OCI-LY1 (cell line): ENCODE measurements around the gene KLF18.

ENCODE experiments used
- H2AFZ ChIP-seq: fragments of 200-600 bp; sonication (generic), shearing (Covaris generic); 2 replicates; pipeline ENCODE4 v1.6.0; 2014; ENCODE audit warnings: antibody characterized with exemption, mild to moderate bottlenecking, low read length
- H3F3A ChIP-seq: fragments of 200-600 bp; sonication (generic), shearing (Covaris generic); 2 replicates; pipeline ENCODE4 v1.6.0; 2014; ENCODE audit warnings: mild to moderate bottlenecking, antibody characterized with exemption, low read length, moderate library complexity; ENCODE audit not compliant: insufficient read depth
- H3K27ac ChIP-seq: fragments of 200-600 bp; sonication (generic); 2 replicates; pipeline ENCODE4 v1.5.1; 2014; ENCODE audit warnings: low read length, mixed run types, mild to moderate bottlenecking, low read depth; ENCODE audit not compliant: poor library complexity, severe bottlenecking
- H3K27me3 ChIP-seq: fragments of 200-600 bp; sonication (generic); 2 replicates; pipeline ENCODE4 v1.6.0; 2014; ENCODE audit warnings: antibody characterized with exemption, mild to moderate bottlenecking, low read length, moderate library complexity; ENCODE audit not compliant: insufficient read depth
- H3K36me3 ChIP-seq: fragments of 200-600 bp; sonication (generic); 2 replicates; pipeline ENCODE4 v1.6.1; 2014; ENCODE audit warnings: mild to moderate bottlenecking, antibody characterized with exemption, low read length, moderate library complexity, mixed read lengths; ENCODE audit not compliant: insufficient read depth
- H3K4me1 ChIP-seq: fragments of 200-600 bp; sonication (generic); 2 replicates; pipeline ENCODE4 v1.5.1; 2014; ENCODE audit warnings: mild to moderate bottlenecking, low read length, moderate library complexity; ENCODE audit not compliant: insufficient read depth, severe bottlenecking
- H3K4me2 ChIP-seq: fragments of 200-600 bp; sonication (generic), shearing (Covaris generic); 2 replicates; pipeline ENCODE4 v1.6.1; 2014; ENCODE audit warnings: low read length
- H3K4me3 ChIP-seq: fragments of 200-600 bp; sonication (generic); 2 replicates; pipeline ENCODE4 v1.5.1; 2014; ENCODE audit warnings: low read length, low read depth, mild to moderate bottlenecking, mixed read lengths; ENCODE audit not compliant: poor library complexity, severe bottlenecking
- H3K79me2 ChIP-seq: fragments of 200-600 bp; shearing (Covaris generic); 2 replicates; pipeline ENCODE4 v1.6.1; 2016; ENCODE audit warnings: mixed run types, low read length, mixed read lengths; ENCODE audit not compliant: insufficient read depth
- H3K9ac ChIP-seq: fragments of 200-600 bp; sonication (generic), shearing (Covaris generic); 2 replicates; pipeline ENCODE4 v1.6.1; 2014; ENCODE audit warnings: mild to moderate bottlenecking, low read length, mixed read lengths
- H3K9me2 ChIP-seq: fragments of 200-600 bp; sonication (generic), shearing (Covaris generic); 2 replicates; pipeline ENCODE4 v1.6.1; 2014; ENCODE audit warnings: low read depth, mild to moderate bottlenecking, low read length, mixed read lengths
- H3K9me3 ChIP-seq: fragments of 200-600 bp; shearing (Covaris generic); 2 replicates; pipeline ENCODE4 v1.6.1; 2014; ENCODE audit warnings: low read length, mixed read lengths
- H4K20me1 ChIP-seq: fragments of 200-600 bp; sonication (generic), shearing (Covaris generic); 2 replicates; pipeline ENCODE4 v1.6.0; 2016; ENCODE audit warnings: mild to moderate bottlenecking, low read length; ENCODE audit not compliant: insufficient read depth
- EZH2 ChIP-seq: fragments of 200-600 bp; sonication (generic), shearing (Covaris generic); IDR thresholded peaks from 2 replicates; pipeline ENCODE4 v1.8.0; 2017; ENCODE audit warnings: borderline replicate concordance, mixed run types, mild to moderate bottlenecking, antibody characterized with exemption, low read length, moderate library complexity, mixed read lengths
- TF ChIP-seq, protein P1 (sequence below): fragments of 200-600 bp; sonication (generic), shearing (Covaris generic); IDR thresholded peaks from 2 replicates; pipeline ENCODE4 v1.5.1; 2017; ENCODE audit warnings: mild to moderate bottlenecking, antibody characterized with exemption, low read length, moderate library complexity, mixed read lengths

Gene KLF18

DNA sequence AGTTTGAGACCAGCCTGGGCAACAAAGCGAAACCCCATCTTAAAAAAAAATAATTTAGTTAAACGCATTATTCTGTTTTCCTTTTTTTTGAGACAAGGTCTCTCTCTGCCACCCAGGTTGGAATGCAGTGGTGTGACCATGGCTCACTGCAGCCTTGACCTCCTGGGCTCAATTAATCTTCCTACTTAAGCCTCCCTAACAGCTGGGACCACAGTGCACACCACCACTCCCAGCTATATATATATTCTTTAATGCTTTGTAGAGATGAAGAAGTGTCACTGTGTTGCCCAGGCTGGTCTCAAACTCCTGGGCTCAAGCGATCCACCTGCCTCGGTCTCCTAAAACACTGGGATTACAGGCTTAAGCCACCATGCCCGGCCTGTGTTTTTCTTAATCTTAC is 30.5 kb downstream of the KLF18 start:
- no peak overlapping the region for H3K27ac ChIP-seq
- no peaks in the 10 kb centered on the region for H3K4me1 ChIP-seq

DNA sequence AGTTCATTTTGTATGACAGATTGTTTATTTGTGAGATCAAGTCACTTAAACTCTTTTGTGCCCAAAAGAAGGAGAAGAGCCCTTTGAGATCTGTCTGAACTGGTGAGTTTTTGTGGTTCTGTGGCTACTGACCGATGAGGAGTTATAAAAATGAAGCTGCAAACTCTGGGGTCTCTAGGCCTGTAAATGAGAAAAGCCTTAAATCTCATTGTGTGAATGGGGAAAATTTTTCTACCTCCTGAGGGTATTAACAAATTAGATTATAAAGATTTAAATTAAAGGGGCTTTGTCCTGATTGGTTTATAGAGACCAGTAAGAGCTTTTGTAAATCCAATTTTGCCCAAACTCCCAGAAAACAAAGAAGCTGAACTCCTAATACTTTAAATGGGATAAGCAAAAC is 32.5 kb downstream of the KLF18 start:
- no peaks in the 10 kb centered on the region for H3K79me2 ChIP-seq
- H3K4me2 ChIP-seq: no peak overlapping the region
- no peak for TF ChIP-seq EZH2
- TF ChIP-seq, protein P1, sequence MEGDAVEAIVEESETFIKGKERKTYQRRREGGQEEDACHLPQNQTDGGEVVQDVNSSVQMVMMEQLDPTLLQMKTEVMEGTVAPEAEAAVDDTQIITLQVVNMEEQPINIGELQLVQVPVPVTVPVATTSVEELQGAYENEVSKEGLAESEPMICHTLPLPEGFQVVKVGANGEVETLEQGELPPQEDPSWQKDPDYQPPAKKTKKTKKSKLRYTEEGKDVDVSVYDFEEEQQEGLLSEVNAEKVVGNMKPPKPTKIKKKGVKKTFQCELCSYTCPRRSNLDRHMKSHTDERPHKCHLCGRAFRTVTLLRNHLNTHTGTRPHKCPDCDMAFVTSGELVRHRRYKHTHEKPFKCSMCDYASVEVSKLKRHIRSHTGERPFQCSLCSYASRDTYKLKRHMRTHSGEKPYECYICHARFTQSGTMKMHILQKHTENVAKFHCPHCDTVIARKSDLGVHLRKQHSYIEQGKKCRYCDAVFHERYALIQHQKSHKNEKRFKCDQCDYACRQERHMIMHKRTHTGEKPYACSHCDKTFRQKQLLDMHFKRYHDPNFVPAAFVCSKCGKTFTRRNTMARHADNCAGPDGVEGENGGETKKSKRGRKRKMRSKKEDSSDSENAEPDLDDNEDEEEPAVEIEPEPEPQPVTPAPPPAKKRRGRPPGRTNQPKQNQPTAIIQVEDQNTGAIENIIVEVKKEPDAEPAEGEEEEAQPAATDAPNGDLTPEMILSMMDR: no peak
- H3F3A ChIP-seq: no peaks in the 10 kb centered on the region
- H3K9ac ChIP-seq: no peak overlapping the region
- H2AFZ ChIP-seq: no peak overlapping the region
- no peak overlapping the region for H3K4me3 ChIP-seq
- no peaks in the 10 kb centered on the region for H3K36me3 ChIP-seq
- H3K4me1 ChIP-seq: no peaks in the 10 kb centered on the region
- H3K9me2 ChIP-seq: no peaks in the 10 kb centered on the region
- no peaks in the 10 kb centered on the region for H3K27me3 ChIP-seq
- no peaks in the 10 kb centered on the region for H3K9me3 ChIP-seq
- no peak overlapping the region for H3K27ac ChIP-seq
- H4K20me1 ChIP-seq: no peaks in the 10 kb centered on the region

More for the DNA sequence above, 30.5 kb downstream of the KLF18 start:
- Histone ChIP-seq H3F3A (no peaks in the 10 kb centered on the region), H3K79me2 (no peaks in the 10 kb centered on the region), H3K9me3 (no peaks in the 10 kb centered on the region), H3K9me2 (no peaks in the 10 kb centered on the region), H3K36me3 (no peaks in the 10 kb centered on the region), H3K4me2 (no peak overlapping the region), H3K9ac (no peak overlapping the region), H4K20me1 (no peaks in the 10 kb centered on the region), H3K27me3 (peaks cover 3% of the 10 kb centered on the region; the same call in 1 of the 2 replicates), H3K4me3 (no peak overlapping the region), H2AFZ (no peak overlapping the region)
- no peak for TF ChIP-seq EZH2
- TF ChIP-seq, protein P1: no peak

DNA sequence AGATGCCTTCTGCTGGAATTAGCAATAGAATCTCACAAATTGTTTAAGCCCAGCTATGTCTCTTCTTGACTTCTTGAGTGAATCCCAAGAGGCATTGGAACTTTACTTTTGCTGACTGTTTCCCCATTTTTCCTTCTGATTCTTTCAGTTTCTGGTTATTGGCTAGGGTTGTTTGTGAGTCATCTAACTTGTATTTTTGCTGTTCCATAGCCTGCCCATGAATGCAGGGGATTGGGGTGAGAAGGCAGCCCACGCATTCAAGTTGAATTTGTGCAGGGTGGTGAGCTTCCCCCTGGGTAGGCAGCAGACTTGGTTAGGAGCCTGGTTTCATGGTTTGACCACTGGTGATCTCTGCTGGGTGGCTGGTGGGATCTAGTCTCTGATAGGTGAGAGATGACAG is 33.2 kb downstream of the KLF18 start:
- Histone ChIP-seq H2AFZ (no peak overlapping the region), H3K9ac (no peak overlapping the region), H3K79me2 (no peaks in the 10 kb centered on the region), H3K27me3 (no peaks in the 10 kb centered on the region), H3K4me1 (no peaks in the 10 kb centered on the region), H3K4me2 (no peak overlapping the region), H3K4me3 (no peak overlapping the region), H3K36me3 (no peaks in the 10 kb centered on the region), H3K27ac (no peak overlapping the region), H4K20me1 (no peaks in the 10 kb centered on the region), H3K9me2 (no peaks in the 10 kb centered on the region), H3F3A (no peaks in the 10 kb centered on the region), H3K9me3 (no peaks in the 10 kb centered on the region)
- no peak for TF ChIP-seq EZH2
- TF ChIP-seq, protein P1: no peak
